NCI-H187 treated with DMSO at 0.1 percent for 48 hours (cell line): Measurements from ENCODE around the gene KCNJ6.
"Not testable (repeated sequence)": the region's sequence is repeated elsewhere in the genome, so short reads cannot be mapped to it uniquely, and the experiment has no call there.

Experiments
- DNase-seq: peaks from one replicate; lab custom pipeline; 2025; lab: John Stamatoyannopoulos, UW

The KCNJ6 gene

DNA sequence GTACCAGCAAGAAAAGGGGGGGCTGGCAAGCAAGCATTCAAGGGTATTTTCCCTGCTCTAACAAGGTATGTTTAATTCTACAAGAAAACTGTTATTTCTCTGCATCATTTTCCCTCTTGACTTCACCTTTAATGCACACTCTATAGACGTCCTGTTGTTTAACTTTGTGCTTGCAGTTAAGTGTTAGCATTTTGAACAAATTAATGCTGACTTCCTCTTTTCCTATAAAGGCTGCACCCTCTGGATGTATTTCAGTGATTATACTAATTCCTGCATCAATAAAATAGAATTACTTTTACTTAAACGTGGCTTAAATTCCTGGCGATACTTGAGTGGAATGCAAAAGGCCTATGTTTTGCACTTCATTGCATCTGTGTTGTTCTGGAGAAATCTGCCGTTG is 183.3 kb downstream of the KCNJ6 start:
- no peak for DNase-seq

DNA sequence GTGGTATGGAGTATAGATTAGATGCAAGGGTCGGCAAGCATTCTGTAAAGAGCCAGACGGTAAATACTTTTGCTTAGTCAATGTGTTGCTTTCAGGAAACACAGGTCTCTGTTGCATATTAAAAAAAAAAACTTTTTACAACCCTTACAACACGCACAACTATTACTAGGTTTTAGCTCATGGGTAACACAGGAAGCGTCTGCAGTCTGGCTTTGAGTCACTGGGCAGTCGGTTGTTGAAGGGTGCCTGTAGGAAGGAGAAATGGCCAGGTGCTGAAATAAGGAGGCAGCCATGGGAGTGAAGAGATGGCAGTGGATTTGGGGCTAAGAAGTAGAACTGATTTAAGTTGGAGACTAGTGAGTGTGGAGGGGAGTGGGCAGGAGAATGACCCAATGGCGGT is 192.1 kb downstream of the KCNJ6 start:
- no peak for DNase-seq

DNA sequence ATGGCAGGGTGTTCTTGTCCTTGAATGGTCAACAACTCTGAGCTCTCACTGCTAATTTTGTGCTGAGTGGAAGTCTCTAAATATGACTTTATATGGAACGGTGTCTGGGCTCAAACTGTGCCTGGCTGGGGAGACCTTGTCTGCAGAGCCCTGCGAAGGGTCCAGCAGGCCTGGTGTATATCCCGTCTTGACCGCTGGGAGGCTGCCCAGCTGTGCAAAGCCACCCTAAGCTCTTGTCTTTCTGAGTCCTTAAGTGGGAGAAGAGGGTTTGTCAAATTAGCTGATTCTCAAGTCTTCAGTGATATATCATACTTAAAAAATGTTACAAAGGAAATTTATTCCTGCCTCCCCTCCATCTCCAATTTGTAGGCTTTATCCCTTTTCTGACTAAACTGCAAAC is 198.7 kb downstream of the KCNJ6 start:
- DNase-seq = no peak

DNA sequence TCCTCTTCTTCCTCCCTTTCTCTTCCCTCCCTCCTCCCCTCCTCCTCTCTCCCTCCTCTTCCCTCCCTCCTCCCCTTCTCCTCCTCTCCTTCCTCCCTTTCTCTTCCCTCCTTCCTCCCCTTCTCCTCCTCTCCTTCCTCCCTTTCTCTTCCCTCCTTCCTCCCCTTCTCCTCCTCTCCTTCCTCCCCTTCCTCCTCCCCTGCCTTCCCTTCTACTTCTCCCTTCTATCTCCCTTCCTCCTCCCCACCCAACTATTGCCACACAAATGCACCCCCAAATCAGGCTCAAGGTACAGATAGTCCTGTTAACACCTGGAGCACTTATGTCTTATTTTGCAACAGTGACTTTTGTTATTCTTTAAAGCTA is 203.7 kb downstream of the KCNJ6 start:
- DNase-seq = not testable (repeated sequence)

DNA sequence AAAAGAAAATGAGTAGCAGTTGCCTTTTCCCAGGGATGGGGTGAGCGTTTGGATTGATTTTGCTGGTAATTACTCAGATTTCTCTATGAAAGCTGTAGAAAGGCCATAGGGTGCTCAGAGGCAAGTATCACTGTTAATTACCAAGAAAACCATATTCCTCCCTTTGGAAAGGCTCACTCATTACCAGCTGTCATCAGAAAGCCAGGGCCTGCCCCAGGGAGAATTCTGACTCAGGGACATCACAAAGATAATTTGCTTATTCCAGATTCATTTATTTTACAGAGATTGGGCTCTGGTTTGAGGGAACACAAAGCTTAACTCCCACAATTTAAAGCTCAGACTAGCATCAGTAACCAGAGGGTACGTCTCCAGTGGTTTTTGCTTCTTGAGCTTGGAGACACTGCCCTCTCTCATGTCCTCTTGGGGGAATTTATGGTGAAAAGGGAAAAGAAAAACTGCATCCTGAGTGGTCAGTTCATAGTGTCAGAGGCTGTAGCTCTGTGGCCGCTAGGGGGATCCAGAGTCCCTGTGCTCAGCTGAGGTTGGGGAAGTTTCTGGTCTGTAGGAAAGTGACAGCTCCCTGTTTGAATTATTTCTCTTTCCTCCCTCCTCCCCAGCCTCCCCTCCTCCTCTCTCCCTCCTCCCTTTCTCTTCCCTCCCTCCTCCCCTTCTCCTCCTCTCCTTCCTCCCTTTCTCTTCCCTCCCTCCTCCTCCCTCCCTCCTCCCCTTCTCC is 204.3 kb downstream of the KCNJ6 start:
- no peak for DNase-seq

DNA sequence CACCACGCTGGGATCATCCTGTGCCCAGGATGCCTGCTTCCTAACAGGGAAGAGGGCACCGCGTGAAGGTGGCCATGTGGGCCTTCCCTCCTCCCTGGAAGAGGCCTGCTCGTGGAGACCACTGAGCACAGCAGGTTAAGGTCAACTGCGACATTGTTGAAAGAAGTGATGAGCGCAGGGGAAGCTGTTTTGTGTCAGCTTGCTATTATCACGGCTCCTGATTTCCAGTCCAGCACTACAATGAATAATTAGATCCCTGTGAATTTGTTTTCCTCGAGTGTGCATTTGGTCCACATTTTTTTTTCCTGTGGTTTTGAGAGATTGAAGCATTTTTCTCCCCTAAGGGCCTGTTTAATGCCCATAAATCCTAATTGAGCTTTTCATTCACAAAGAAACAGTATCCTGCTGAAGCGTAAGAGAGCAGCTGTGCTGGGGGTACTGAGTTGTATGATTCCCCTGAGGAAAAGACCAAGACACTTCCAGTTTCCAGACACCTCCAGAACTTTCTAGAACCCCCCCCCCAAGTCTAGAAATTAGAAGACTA is 204.9 kb downstream of the KCNJ6 start:
- DNase-seq = no peak

DNA sequence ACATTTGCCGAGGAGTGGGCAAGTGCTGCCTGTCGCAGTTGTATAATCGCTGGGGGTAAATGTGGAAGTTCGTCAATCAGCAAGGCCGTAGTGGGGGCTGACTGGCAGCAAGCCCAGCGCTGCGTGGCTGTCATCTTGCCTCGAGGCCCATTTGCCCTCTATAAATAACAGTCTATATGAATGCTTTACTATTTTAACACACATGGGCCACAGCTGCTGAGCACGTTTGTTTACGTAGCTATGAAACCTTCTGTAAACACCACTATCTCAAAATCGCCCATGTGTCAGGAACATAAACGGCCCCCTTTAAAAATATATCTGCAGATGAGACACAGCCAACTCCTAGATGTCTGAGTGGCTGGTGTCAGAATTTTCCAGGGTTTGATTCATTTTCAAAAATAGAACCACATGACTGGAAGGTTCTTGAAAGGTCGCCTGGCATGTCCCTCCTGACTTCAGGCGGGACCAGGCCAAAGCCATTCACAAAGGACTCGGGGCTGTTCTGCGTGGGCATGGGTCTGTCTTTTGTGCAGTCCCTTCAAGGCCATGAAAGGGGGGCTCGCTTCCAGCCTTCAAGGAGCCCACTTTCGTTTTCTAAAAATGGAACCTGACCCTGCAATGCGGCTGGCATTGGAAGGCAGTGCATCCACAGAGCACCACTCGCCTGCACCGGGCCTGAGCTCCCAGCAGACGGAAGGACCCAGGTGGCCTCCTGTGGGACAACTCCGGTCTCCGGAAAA is 205.5 kb downstream of the KCNJ6 start:
- DNase-seq = no peak

DNA sequence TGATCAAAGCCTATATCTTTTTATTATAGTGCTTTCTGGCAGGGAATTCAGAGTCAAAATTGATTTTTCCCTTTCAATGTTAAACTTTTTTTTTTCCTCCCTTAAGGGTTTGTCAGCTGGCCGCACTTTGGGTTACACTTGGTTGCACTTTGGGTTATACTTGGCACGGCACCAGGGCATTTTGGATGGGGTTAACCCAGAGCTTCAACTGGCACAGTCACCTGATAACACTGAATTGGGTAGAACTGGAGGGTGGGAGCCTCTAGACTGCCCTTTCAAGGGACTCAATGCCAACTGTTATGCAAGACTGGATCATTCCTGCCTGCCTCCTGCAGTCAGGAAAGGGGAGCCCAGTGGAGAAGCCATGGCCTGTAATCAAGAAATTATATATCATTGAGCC is 211.5 kb downstream of the KCNJ6 start:
- DNase-seq = no peak

DNA sequence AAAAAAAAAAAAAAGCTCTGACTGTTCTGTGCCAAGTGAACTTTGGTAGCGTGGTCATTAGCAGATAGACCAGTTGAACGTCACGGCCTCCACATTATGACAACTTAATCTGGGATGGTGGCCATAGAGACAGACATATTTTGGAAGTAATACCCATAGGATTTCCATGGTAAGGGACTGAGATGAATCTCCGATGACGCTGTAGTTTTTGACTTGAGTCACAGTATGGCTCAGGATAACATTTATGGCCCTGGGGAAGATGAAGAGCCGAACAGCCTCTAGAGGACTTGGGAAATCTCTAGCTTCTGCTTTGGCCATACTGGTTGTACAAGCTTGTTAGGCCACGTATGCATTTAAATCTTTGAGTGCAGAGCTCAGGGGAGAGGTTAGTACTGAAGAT is 214.0 kb downstream of the KCNJ6 start:
- no peak for DNase-seq

DNA sequence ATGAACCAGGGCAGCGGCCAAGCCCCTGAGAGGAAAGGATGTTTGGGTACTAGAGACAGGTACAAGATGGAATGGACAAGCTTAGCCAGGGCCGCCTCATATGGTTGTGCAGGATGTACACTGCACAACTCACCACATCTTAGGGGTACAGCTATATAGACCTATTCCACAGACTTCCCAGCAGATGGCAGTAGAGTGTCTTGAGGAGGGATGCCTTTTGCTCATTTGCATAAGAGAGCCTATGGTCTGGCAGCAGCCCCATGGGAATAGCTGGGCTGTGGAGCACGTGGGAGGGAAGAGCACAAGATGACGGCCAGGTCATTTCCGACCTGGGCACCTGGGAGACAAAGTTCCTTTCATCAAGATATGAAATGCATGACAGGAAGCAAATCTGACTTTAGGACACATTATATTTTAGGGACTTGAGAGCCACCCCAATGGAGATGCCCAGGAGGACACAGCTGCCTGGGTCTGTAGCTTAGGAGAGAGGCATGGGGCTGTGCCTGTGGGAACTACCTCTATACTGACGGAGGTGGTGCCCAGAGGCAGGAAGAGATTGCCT is 215.5 kb downstream of the KCNJ6 start:
- DNase-seq = peak; percentile 44

DNA sequence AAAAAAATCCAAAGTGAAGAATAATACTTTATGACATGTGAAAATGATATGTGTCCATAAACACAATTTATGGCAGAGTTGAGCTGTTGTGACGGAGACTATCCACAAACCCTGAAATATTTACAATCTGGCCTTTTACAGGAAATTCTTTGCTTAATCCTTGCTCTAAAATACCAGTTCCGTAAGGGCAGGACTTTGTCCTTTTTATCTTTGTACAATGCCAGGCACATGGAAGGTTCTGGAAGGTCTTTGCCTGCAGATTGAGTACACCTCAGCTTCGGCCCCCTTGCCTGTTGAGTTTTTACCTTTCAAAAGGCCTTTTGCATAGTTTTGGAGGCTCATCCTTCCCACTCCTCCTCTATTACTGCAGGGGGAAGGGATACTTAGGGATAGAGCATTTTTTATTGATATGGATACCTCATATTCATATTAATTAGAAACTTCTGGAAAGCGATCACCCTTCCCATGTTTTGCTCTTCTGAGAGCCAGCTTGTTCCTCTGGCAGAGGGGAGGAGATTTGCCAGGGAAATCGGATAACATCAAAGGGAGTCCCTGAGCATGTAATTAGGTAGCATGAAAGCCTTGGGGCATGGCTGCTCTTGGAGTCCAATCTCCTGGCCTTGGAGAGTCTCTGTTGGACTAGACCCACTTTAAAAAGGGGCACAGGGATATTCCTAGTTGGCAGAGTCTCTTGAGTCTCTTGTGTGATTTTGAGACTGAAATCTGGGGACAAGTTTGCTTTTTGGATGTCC is 217.1 kb downstream of the KCNJ6 start:
- no peak for DNase-seq

DNA sequence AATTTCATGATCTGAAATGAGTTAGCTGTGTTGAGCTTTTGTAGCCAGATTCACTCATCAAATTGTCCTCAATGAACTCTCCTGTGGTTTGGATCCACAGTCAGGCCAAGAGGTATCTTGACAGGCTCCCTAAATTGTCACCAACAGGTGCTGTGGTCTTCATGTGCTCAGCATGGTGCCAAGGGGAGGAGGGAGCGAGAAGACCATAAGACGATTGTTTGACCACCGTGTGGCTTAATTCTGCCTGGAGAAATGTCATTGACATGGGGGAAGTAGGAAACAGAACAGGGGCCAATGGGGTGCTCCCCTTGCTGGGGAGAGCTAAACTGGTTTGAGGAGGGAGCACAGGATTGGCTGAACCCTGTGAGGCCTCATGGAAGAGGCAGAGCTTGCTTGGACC is 219.3 kb downstream of the KCNJ6 start:
- no peak for DNase-seq

DNA sequence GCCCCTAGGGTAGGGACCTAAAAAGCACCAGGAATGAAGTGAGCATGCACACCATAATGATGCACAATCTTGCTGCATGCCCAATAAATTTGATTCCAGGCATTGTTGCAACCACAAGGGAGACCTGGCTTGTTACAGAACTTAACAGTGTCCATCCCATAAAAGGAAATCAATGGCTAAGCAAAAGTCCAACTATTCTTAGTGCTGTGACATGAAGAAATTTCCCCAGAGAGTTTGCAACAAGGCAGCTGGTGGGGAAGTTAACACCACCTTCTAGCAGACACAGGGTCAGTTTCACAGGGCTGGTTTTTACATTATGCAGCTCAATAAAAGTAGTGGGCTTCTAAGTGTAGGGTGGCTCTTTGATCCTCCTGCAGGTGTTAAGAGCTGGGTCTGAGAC is 221.1 kb downstream of the KCNJ6 start:
- no peak for DNase-seq

DNA sequence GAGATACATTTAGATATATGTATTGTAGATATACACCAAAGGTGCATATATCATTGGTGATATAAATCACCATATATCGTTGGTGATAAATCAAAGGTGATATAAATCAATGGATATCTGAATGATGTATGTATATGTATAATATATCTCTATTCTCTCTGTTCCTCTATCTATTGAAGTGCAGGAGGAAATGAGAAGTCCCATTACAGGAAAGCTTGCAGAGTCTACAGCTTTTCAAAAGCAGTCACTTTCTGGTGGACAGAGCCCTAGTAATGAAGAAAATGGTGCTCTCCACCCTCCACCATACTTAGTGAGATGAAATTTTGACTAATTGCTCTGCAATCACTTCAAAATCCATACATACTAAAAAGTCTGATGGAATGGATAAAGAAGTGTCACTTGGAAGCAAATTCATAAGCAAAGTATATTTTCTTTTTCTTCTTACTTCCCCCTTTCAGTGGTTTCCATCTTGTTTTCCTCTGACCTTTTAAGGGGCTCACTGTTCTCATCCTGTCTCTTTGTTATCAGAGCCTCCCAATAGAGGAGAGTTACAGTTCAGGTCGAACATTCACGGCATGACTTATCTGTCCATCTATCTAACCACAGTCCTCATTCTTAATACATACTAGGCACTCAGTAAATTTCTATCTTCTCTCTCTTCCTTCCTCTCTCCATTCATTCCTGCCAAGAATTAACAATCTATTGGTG is 227.2 kb downstream of the KCNJ6 start:
- DNase-seq = no peak

DNA sequence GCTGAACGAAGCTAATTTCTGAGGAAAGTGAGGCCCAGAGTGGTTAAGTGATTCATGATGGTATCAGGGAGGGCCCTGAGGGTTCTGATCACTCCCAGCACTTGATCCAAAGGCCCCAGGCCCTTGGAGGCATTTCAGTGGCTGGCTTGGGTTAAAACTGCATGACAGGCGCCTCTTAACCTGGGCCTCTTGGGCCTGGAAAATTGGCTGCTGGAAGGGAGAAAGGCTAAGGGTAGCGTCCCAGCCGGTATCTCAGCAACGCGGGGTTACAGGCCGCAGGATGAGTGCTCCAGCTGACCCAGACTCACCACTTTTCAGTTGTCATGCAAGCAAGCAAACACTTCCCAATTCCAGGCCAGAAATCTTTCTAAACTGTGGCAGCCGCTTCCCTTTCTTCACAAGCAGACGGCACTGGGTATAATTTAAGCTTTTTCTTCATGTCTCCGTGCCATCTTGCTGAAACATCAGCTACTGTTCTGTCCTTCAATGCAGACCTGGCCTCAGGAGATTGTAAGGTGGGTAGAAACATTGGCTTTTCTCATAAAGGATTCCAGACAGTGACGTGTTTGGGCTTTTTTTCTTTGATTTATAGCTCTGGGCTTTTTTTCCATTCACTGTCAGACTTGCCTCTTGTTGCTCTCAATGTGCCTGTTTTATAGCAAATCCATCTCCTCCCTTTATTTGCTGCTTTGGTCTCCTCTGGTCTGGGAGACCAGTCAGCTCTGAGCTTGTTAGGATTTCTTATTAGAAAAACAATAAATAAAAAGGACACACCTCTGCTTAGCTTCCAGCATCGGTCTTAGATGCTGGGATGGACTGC is 229.1 kb downstream of the KCNJ6 start:
- DNase-seq = no peak

DNA sequence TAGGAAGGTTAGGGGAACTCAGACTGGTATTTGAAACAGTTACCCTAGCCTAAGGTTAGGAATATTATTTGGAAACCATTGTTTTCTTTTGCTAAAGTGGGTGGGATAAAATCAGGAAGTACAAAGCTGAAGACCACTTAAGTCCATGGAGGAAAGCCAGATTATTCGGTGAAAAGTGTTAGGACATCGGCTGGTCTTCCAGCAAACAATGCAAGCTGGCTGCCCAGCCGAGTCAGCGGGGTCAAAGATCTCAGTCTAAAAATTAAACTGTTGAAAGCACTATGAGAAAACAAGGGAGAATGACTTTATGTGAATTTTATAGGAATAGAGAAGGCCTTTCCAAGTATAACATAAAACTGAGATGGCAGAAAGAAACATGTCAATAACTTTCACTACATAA is 231.7 kb downstream of the KCNJ6 start:
- no peak for DNase-seq

DNA sequence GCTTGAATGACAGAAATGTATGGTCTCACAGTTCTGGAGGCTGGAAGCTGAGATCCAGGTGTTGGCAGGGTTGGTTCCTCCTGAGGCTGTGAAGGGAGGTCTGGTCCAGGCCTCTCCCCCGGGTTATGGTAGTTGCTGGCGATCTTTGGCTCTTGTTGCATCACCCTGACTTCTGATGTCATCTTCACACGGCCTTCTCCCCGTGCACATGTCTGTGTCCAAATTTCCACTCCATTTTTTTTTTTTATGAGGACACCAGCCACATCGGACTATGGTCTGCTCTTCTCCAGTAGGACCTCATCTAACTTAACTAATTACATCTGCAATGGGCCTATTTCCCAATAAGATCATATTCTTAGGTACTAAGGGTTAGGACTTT is 232.2 kb downstream of the KCNJ6 start:
- DNase-seq = no peak

DNA sequence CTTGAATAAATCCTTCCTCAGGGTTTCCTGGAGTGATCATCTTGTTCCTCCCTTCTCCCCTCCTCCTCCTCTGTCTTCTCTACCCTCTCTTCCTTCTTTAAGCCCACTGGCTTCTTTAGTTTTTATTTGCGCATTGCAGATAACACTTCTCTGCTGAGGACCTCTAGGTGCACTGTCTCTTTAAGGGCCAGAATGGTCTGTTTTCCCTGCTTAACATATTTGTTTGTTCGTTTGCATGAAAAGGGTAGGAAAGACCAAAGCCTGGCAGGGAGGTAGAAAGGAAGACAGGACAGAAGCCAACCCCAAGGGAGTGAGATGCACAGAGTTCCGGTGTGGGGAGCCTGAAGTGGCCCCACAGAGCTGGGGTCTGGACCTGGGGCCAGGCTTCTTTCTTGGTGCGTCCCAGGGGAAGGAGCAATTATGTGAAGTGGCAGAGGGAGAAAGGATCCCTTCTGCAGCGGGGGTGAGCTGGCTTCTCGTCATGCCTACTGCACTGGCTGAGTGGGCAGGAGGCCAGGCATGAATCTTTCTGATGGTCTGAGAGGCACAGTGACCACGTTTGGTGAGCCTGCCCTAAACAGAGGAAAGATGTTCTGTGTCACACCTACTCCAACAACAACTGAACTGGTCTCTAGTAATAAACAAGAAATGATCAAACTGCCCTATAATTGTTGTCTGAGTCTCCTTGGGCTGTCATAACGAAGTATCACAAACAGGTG is 232.7 kb downstream of the KCNJ6 start:
- no peak for DNase-seq

DNA sequence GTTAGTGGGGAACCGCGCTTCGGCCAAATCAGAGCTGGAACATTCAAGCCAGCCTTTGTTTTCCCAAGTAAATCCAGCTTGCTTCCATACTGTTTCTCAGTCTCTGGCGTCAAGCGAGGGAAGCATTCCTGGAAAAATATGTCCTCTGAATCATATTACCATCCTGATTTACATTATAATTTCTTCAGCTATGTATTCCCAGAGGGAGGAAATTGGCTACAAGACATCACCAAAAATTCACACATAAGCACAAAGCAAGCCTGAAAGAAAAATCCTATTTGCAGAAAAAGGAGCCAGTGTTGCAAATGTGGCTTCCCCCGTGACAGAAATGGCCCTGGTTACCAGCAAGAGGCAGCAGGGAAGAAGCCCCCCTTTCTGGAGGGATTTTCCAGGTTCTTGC is 233.3 kb downstream of the KCNJ6 start:
- no peak for DNase-seq

DNA sequence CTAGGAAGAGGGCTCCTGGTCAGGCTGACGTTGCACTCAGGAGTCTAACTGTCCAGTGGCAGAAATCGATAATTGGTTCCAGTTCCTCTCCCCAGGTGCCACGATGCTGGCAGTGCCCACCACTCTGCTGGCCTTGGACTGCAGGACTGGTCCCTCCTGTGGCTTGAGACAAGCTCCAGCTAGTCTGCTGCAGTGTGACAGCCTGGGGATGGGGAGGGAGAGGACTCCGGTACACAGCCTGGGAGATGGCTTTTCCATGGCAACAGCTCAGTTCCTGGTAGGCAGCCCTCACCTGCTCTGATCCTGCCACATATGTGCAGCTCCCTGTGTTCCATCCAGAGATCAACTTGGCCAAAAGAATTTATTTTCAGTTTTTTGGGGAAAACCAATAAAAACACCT is 239.3 kb downstream of the KCNJ6 start:
- no peak for DNase-seq
